Measurements from ENCODE around the gene DNMBP.

DNA sequence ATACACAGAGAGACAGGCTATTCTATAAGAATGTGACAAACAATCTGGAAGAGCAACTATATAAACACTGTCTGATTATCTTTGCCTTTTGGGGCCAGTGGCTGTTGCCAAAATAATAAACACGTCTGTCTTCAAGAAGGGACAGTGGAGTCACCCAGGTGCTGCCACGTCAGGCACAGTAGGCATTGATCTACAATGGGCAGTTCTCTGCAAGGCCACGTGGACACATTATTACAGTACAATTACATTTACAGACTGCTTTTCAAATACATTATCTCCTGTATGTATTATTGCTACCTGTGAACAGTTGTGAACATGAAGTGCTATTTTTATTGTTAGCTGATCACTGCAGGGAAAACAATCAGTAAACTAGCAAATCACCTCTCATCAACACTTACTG is 14.0 kb downstream of the DNMBP start:
- TF ChIP-seq, protein P1, sequence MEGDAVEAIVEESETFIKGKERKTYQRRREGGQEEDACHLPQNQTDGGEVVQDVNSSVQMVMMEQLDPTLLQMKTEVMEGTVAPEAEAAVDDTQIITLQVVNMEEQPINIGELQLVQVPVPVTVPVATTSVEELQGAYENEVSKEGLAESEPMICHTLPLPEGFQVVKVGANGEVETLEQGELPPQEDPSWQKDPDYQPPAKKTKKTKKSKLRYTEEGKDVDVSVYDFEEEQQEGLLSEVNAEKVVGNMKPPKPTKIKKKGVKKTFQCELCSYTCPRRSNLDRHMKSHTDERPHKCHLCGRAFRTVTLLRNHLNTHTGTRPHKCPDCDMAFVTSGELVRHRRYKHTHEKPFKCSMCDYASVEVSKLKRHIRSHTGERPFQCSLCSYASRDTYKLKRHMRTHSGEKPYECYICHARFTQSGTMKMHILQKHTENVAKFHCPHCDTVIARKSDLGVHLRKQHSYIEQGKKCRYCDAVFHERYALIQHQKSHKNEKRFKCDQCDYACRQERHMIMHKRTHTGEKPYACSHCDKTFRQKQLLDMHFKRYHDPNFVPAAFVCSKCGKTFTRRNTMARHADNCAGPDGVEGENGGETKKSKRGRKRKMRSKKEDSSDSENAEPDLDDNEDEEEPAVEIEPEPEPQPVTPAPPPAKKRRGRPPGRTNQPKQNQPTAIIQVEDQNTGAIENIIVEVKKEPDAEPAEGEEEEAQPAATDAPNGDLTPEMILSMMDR (IDR thresholded peaks at IDR 0.05), result no peak
- no peak for TF ChIP-seq POLR2A (IDR thresholded peaks at IDR 0.05)
